ENCODE measurements around the gene SLC27A3. TPM values are rescaled to one million over a fixed set of nuclear protein-coding genes. Genes with fewer than 3 reads are reported as not detected.
A peak's percentile ranks its signal among the peaks of the same experiment; 100 is the strongest.

SLC27A3 gene
- total RNA-seq, 1 experiment from 2014 or later = 42.0 TPM

- Histone ChIP-seq H3K4me1 (ENCODE audit: insufficient read depth, low read length) (no peaks in the 10 kb centered on the region), H2AFZ (ENCODE audit: low read length) (no peak overlapping the region), H2BK5ac (ENCODE audit: insufficient read length, low read length) (no peak overlapping the region), H3K79me1 (ENCODE audit: insufficient read depth, low read depth, low read length, poor library complexity, severe bottlenecking) (no peaks in the 10 kb centered on the region), H4K20me1 (ENCODE audit: control insufficient read depth, insufficient read depth, insufficient read length) (no peaks in the 10 kb centered on the region), H2BK20ac (ENCODE audit: low read depth, low read length, poor library complexity, severe bottlenecking) (no peak overlapping the region), H3K79me2 (ENCODE audit: insufficient read depth, low read length) (no peaks in the 10 kb centered on the region), H3K4me2 (ENCODE audit: insufficient read depth, insufficient read length, low read length) (no peak overlapping the region), H3K56ac (ENCODE audit: insufficient read length, low read depth, low read length) (no peak overlapping the region), H3K9ac (ENCODE audit: extremely low read depth, insufficient read length, low read length) (no peak overlapping the region), H2BK12ac (ENCODE audit: insufficient read length, low read depth, low read length) (no peak overlapping the region), H3K23me2 (ENCODE audit: insufficient read length, low read depth, low read length, poor library complexity, severe bottlenecking) (no peaks in the 10 kb centered on the region), H3K4ac (ENCODE audit: low read depth, low read length) (no peak overlapping the region), H4K8ac (replicated peaks; ENCODE audit: insufficient read length, low read depth, low read length) (no peak overlapping the region), H2AK5ac (ENCODE audit: insufficient read length, low read length) (no peak overlapping the region), H4K5ac (ENCODE audit: insufficient read length, low read depth, low read length) (no peak overlapping the region), H3T11ph (ENCODE audit: low read length) (no peak overlapping the region), H3K14ac (ENCODE audit: insufficient read depth, low read length) (no peak overlapping the region), H3K27ac (ENCODE audit: insufficient read length, low read depth, low read length) (no peak overlapping the region), H3K18ac (ENCODE audit: insufficient read length, low read depth, low read length) (no peak overlapping the region), H4K91ac (ENCODE audit: insufficient read length, low read depth, low read length) (no peak overlapping the region), H2BK120ac (ENCODE audit: low read depth, low read length, poor library complexity, severe bottlenecking) (no peak overlapping the region), H3K23ac (ENCODE audit: insufficient read length, low read depth, low read length) (no peak overlapping the region), H3K9me3 (ENCODE audit: control insufficient read depth, low read depth, low read length) (no peaks in the 10 kb centered on the region), H2BK15ac (ENCODE audit: low read depth, low read length) (no peak overlapping the region), H3K27me3 (ENCODE audit: insufficient read depth, low read length) (no peaks in the 10 kb centered on the region)
- no peak for DNase-seq
- peak; percentile 51 for TF ChIP-seq CTCF (conservative IDR thresholded peaks at IDR 0.05)
- no CpG with 5 or more reads among the region's 6 CpGs for WGBS (ENCODE audit: extremely low coverage, insufficient read length, low lambda C conversion rate)
- Mint-ChIP-seq H3K9me3 (no peaks in the 10 kb centered on the region), H3K36me3 (ENCODE audit: insufficient read depth in 1 of 3, low read depth in 3 of 3) (peaks cover 15 to 40% (median 32%) of the 10 kb centered on the region in 3 experiments; a peak in 6 of 7 replicates), H3K4me1 (peaks cover 0 to 2% of the 10 kb centered on the region in 2 experiments; a peak in 1 of 4 replicates), H3K4me3 (no peak overlapping the region), H3K27me3 (ENCODE audit: low read depth) (no peaks in the 10 kb centered on the region), H3K27ac (peak overlapping the region in 1 of 3 experiments; percentile 76; a peak in 1 of 7 replicates)
These were observed 52.2 kb downstream of the SLC27A3 start for GRCh38 chr1:153827168-153827964.

Other genes with a start within 250 kb of the SLC27A3 start
- not detected in 2 replicates for gene S100A6, start 239.4 kb upstream of the SLC27A3 start, total RNA-seq (2021)
- not detected in 2 replicates for gene S100A5, start 234.5 kb upstream of the SLC27A3 start, total RNA-seq (2021)
- gene S100A4, start 229.6 kb upstream of the SLC27A3 start, total RNA-seq (2021) = 9.0 and 9.3 TPM in 2 replicates
- not detected in 2 replicates for gene S100A3, start 226.1 kb upstream of the SLC27A3 start, total RNA-seq (2021)
- gene S100A2, start 209.6 kb upstream of the SLC27A3 start, total RNA-seq (2021) = 0.57 and 0.92 TPM in 2 replicates
- gene S100A16, start 162.3 kb upstream of the SLC27A3 start, total RNA-seq (2021) = 8.0 and 8.2 TPM in 2 replicates
- 0.63 and 0.66 TPM in 2 replicates for gene S100A14, start 159.1 kb upstream of the SLC27A3 start, total RNA-seq (2021)
- gene S100A13, start 147.9 kb upstream of the SLC27A3 start, total RNA-seq (2021) = 55.0 and 64.5 TPM in 2 replicates
- gene S100A1, start 147.0 kb upstream of the SLC27A3 start, total RNA-seq (2021) = 1.1 TPM in 1 of 2 replicates, not detected in the other
- gene CHTOP, start 141.3 kb upstream of the SLC27A3 start, total RNA-seq (2021) = 126 and 129 TPM in 2 replicates
- gene SNAPIN, start 116.7 kb upstream of the SLC27A3 start, total RNA-seq (2021) = 29.0 and 29.5 TPM in 2 replicates
- gene ILF2, start 104.4 kb upstream of the SLC27A3 start, total RNA-seq (2021) = 357 and 362 TPM in 2 replicates
- gene NPR1, start 96.7 kb upstream of the SLC27A3 start, total RNA-seq (2021) = 8.6 and 8.9 TPM in 2 replicates
- gene INTS3, start 47.4 kb upstream of the SLC27A3 start, total RNA-seq (2021) = 65.4 and 67.1 TPM in 2 replicates
- gene GATAD2B, start 147.6 kb downstream of the SLC27A3 start, total RNA-seq (2021) = 37.0 and 44.1 TPM in 2 replicates
- gene DENND4B, start 171.3 kb downstream of the SLC27A3 start, total RNA-seq (2021) = 82.8 and 84.6 TPM in 2 replicates
- gene CRTC2, start 183.2 kb downstream of the SLC27A3 start, total RNA-seq (2021) = 44.7 and 45.7 TPM in 2 replicates
- gene SLC39A1, start 188.1 kb downstream of the SLC27A3 start, total RNA-seq (2021) = 161 and 170 TPM in 2 replicates
- gene CREB3L4, start 192.5 kb downstream of the SLC27A3 start, total RNA-seq (2021) = 27.6 and 27.7 TPM in 2 replicates
- gene JTB, start 202.3 kb downstream of the SLC27A3 start, total RNA-seq (2021) = 85.0 and 85.4 TPM in 2 replicates
- 122 and 130 TPM in 2 replicates for gene RAB13, start 210.9 kb downstream of the SLC27A3 start, total RNA-seq (2021)
- 2,196 and 2,321 TPM in 2 replicates for gene RPS27, start 215.4 kb downstream of the SLC27A3 start, total RNA-seq (2021)